AG04449 (cell line): ENCODE results near the gene OR1F1.

Source experiments
- CTCF ChIA-PET: fragments of 350-600 bp; formaldehyde crosslinking; extraction: SDS; loops from one replicate; lab custom pipeline; 2021; ENCODE audit warnings: antibody characterized with exemption; lab: Yijun Ruan, JAX
- POLR2A ChIA-PET: fragments of 400-600, 350-600 bp; formaldehyde crosslinking; extraction: SDS; loops from one replicate; lab custom pipeline; 2020; ENCODE audit warnings: antibody characterized with exemption, inconsistent platforms; lab: Yijun Ruan, JAX
- DNase-seq: peaks from one replicate; pipeline ENCODE4 v3.0.0-alpha.2; 2010; ENCODE audit warnings: low read depth, low spot score
- H3K4me3 ChIP-seq: 2 replicates; pipeline ENCODE4 v1.5.1; 2011; ENCODE audit warnings: low read depth, mild to moderate bottlenecking, control low read depth, low read length
- CTCF ChIP-seq: IDR thresholded peaks from one replicate; pipeline ENCODE4 v1.5.1; 2011; ENCODE audit warnings: mild to moderate bottlenecking, moderate library complexity, low read length, control low read depth, inconsistent platforms; ENCODE audit not compliant: insufficient read depth; ENCODE audit errors: missing control alignments

The OR1F1 gene

GRCh38 chr16:3249020-3249419 lies 61.0 kb downstream of the OR1F1 start:
- no peak for TF ChIP-seq CTCF
- ChIA-PET CTCF (no interaction called here), POLR2A (no interaction called here)
- H3K4me3 ChIP-seq: no peak overlapping the region
- DNase-seq: no peak

- ChIA-PET CTCF (interaction anchor here (1.4 kb wide), 1 partner anchor 17 kb away, joined by 6 read pairs; no protein-coding TSS in a partner anchor), POLR2A (no interaction called here)
- no peak for TF ChIP-seq CTCF
- H3K4me3 ChIP-seq: no peak overlapping the region
- no peak for DNase-seq
These were observed 61.4 kb downstream of the OR1F1 start for GRCh38 chr16:3249451-3249850.

- ChIA-PET CTCF (interaction anchor here (0.9 to 2.2 kb wide), 2 partner anchors 12 to 14 kb away, joined by 3 to 6 read pairs; no protein-coding TSS in a partner anchor), POLR2A (no interaction called here)
- no peak for DNase-seq
- no peak for TF ChIP-seq CTCF
- no peak overlapping the region for H3K4me3 ChIP-seq
These were observed 65.0 kb downstream of the OR1F1 start for GRCh38 chr16:3252967-3253366.

- DNase-seq: no peak
- no peak for TF ChIP-seq CTCF
- POLR2A ChIA-PET: no interaction called here
- H3K4me3 ChIP-seq: no peak overlapping the region
- CTCF ChIA-PET: interaction anchor here (1.2 to 2.2 kb wide), 2 partner anchors 10 to 13 kb away, joined by 3 to 6 read pairs; no protein-coding TSS in a partner anchor
These were observed 66.3 kb downstream of the OR1F1 start for GRCh38 chr16:3254309-3254708.
